ENCODE data around the gene JMY.
"Not testable (repeated sequence)": the region's sequence is repeated elsewhere in the genome, so short reads cannot be mapped to it uniquely, and the experiment has no call there.

JMY gene

GRCh38 chr5:79236970-79237739 lies 1.2 kb downstream of the JMY start:
- peak; percentile 19 to 45 (median 29) for DNase-seq

GRCh38 chr5:79237740-79238560 lies 2.0 kb downstream of the JMY start:
- no peak for DNase-seq

GRCh38 chr5:79240561-79240960 lies 4.6 kb downstream of the JMY start:
- no peak for DNase-seq

- no peak for DNase-seq
Observed at GRCh38 chr5:79241535-79241979, 5.6 kb downstream of the JMY start.

GRCh38 chr5:79242242-79243039 lies 6.5 kb downstream of the JMY start:
- DNase-seq, result no peak

- no peak for DNase-seq
Observed at GRCh38 chr5:79243224-79243623, 7.3 kb downstream of the JMY start.

- not testable (repeated sequence) for DNase-seq
Observed at GRCh38 chr5:79254067-79254466, 18.1 kb downstream of the JMY start.

GRCh38 chr5:79255786-79256557 lies 20.0 kb downstream of the JMY start:
- peak; percentile 2 to 48 (median 24) for DNase-seq

- DNase-seq, result no peak
Observed at GRCh38 chr5:79256563-79256962, 20.6 kb downstream of the JMY start.

- DNase-seq, result no peak
Observed at GRCh38 chr5:79257314-79257713, 21.4 kb downstream of the JMY start.

- DNase-seq, result no peak
Observed at GRCh38 chr5:79258801-79259200, 22.9 kb downstream of the JMY start.

GRCh38 chr5:79259383-79259782 lies 23.5 kb downstream of the JMY start:
- no peak for DNase-seq

GRCh38 chr5:79259810-79260209 lies 23.9 kb downstream of the JMY start:
- DNase-seq, result no peak

GRCh38 chr5:79261897-79262296 lies 26.0 kb downstream of the JMY start:
- no peak for DNase-seq

GRCh38 chr5:79263290-79263689 lies 27.4 kb downstream of the JMY start:
- no peak for DNase-seq

GRCh38 chr5:79267180-79267579 lies 31.2 kb downstream of the JMY start:
- DNase-seq, result no peak

GRCh38 chr5:79269733-79270166 lies 33.8 kb downstream of the JMY start:
- no peak for DNase-seq

- DNase-seq, result no peak
Observed at GRCh38 chr5:79273341-79273740, 37.4 kb downstream of the JMY start.

- peak; percentile 26 to 73 (median 57) for DNase-seq
Observed at GRCh38 chr5:79284846-79285245, 48.9 kb downstream of the JMY start.

GRCh38 chr5:79285285-79285684 lies 49.4 kb downstream of the JMY start:
- DNase-seq, result no peak

GRCh38 chr5:79285833-79286232 lies 49.9 kb downstream of the JMY start:
- DNase-seq, result no peak

- DNase-seq, result no peak
Observed at GRCh38 chr5:79287380-79287779, 51.4 kb downstream of the JMY start.
